Measurements from ENCODE around the gene CCDC69.

The CCDC69 gene

GRCh38 chr5:151225071-151225470 is 1.2 kb upstream of the CCDC69 start:
- Histone ChIP-seq H3K4me1 (ENCODE audit: control insufficient read depth in 1 of 2, insufficient read depth in 2 of 2, low read length in 2 of 2) (peaks cover 28 to 36% of the 10 kb centered on the region in 2 donors), H3K27ac (ENCODE audit: low read depth, low read length) (no peak overlapping the region), H3K27me3 (ENCODE audit: control insufficient read depth in 1 of 2, insufficient read depth in 2 of 2, low read length in 2 of 2) (no peaks in the 10 kb centered on the region), H3K4me3 (ENCODE audit: low read depth in 1 of 2, low read length in 2 of 2) (no peak overlapping the region), H3K36me3 (ENCODE audit: control insufficient read depth in 1 of 2, insufficient read depth in 2 of 2, low read length in 2 of 2) (no peaks in the 10 kb centered on the region), H3K9me3 (ENCODE audit: control insufficient read depth in 1 of 2, low read length in 2 of 2) (no peaks in the 10 kb centered on the region), H3K9ac (ENCODE audit: low read depth in 1 of 2, low read length in 2 of 2) (no peak overlapping the region)

- Histone ChIP-seq H3K4me3 (ENCODE audit: low read depth in 1 of 2, low read length in 2 of 2) (peak overlapping the region; percentile 80 to 86), H3K27ac (ENCODE audit: low read depth, low read length) (no peak overlapping the region), H3K36me3 (ENCODE audit: control insufficient read depth in 1 of 2, insufficient read depth in 2 of 2, low read length in 2 of 2) (no peaks in the 10 kb centered on the region), H3K9ac (ENCODE audit: low read depth in 1 of 2, low read length in 2 of 2) (peak overlapping the region in 1 of 2 donors; percentile 68), H3K9me3 (ENCODE audit: control insufficient read depth in 1 of 2, low read length in 2 of 2) (no peaks in the 10 kb centered on the region), H3K27me3 (ENCODE audit: control insufficient read depth in 1 of 2, insufficient read depth in 2 of 2, low read length in 2 of 2) (no peaks in the 10 kb centered on the region), H3K4me1 (ENCODE audit: control insufficient read depth in 1 of 2, insufficient read depth in 2 of 2, low read length in 2 of 2) (peaks cover 28 to 36% of the 10 kb centered on the region in 2 donors)
These were observed 480 bp upstream of the CCDC69 start for GRCh38 chr5:151224372-151224771.

GRCh38 chr5:151222790-151223446 is 974 bp downstream of the CCDC69 start:
- H3K4me3 ChIP-seq (ENCODE audit: low read depth in 1 of 2, low read length in 2 of 2): peak overlapping the region; percentile 80 to 86
- no peaks in the 10 kb centered on the region for H3K9me3 ChIP-seq (ENCODE audit: control insufficient read depth in 1 of 2, low read length in 2 of 2)
- H3K27me3 ChIP-seq (ENCODE audit: control insufficient read depth in 1 of 2, insufficient read depth in 2 of 2, low read length in 2 of 2): no peaks in the 10 kb centered on the region
- peaks cover 28 to 45% of the 10 kb centered on the region in 2 donors for H3K4me1 ChIP-seq (ENCODE audit: control insufficient read depth in 1 of 2, insufficient read depth in 2 of 2, low read length in 2 of 2)
- no peaks in the 10 kb centered on the region for H3K36me3 ChIP-seq (ENCODE audit: control insufficient read depth in 1 of 2, insufficient read depth in 2 of 2, low read length in 2 of 2)
- peak overlapping the region; percentile 68 for H3K27ac ChIP-seq (ENCODE audit: low read depth, low read length)
- H3K9ac ChIP-seq (ENCODE audit: low read depth in 1 of 2, low read length in 2 of 2): peak overlapping the region; percentile 68 to 74

GRCh38 chr5:151222054-151222789 is 1.7 kb downstream of the CCDC69 start:
- Histone ChIP-seq H3K4me3 (ENCODE audit: low read depth in 1 of 2, low read length in 2 of 2) (peak overlapping the region; percentile 80 to 86), H3K4me1 (ENCODE audit: control insufficient read depth in 1 of 2, insufficient read depth in 2 of 2, low read length in 2 of 2) (peaks cover 28 to 46% of the 10 kb centered on the region in 2 donors), H3K27me3 (ENCODE audit: control insufficient read depth in 1 of 2, insufficient read depth in 2 of 2, low read length in 2 of 2) (no peaks in the 10 kb centered on the region), H3K9me3 (ENCODE audit: control insufficient read depth in 1 of 2, low read length in 2 of 2) (no peaks in the 10 kb centered on the region), H3K36me3 (ENCODE audit: control insufficient read depth in 1 of 2, insufficient read depth in 2 of 2, low read length in 2 of 2) (no peaks in the 10 kb centered on the region), H3K27ac (ENCODE audit: low read depth, low read length) (no peak overlapping the region), H3K9ac (ENCODE audit: low read depth in 1 of 2, low read length in 2 of 2) (peak overlapping the region; percentile 68 to 74)

- Histone ChIP-seq H3K27ac (ENCODE audit: low read depth, low read length) (no peak overlapping the region), H3K9me3 (ENCODE audit: control insufficient read depth in 1 of 2, low read length in 2 of 2) (no peaks in the 10 kb centered on the region), H3K27me3 (ENCODE audit: control insufficient read depth in 1 of 2, insufficient read depth in 2 of 2, low read length in 2 of 2) (no peaks in the 10 kb centered on the region), H3K4me3 (ENCODE audit: low read depth in 1 of 2, low read length in 2 of 2) (peak overlapping the region; percentile 80 to 86), H3K36me3 (ENCODE audit: control insufficient read depth in 1 of 2, insufficient read depth in 2 of 2, low read length in 2 of 2) (no peaks in the 10 kb centered on the region), H3K9ac (ENCODE audit: low read depth in 1 of 2, low read length in 2 of 2) (peak overlapping the region; percentile 68 to 74), H3K4me1 (ENCODE audit: control insufficient read depth in 1 of 2, insufficient read depth in 2 of 2, low read length in 2 of 2) (peaks cover 28 to 46% of the 10 kb centered on the region in 2 donors)
These were observed 2.3 kb downstream of the CCDC69 start for GRCh38 chr5:151221574-151221973.

GRCh38 chr5:151219789-151220188 is 4.1 kb downstream of the CCDC69 start:
- Histone ChIP-seq H3K4me3 (ENCODE audit: low read depth in 1 of 2, low read length in 2 of 2) (no peak overlapping the region), H3K9ac (ENCODE audit: low read depth in 1 of 2, low read length in 2 of 2) (no peak overlapping the region), H3K27ac (ENCODE audit: low read depth, low read length) (no peak overlapping the region), H3K4me1 (ENCODE audit: control insufficient read depth in 1 of 2, insufficient read depth in 2 of 2, low read length in 2 of 2) (peaks cover 38 to 57% of the 10 kb centered on the region in 2 donors), H3K9me3 (ENCODE audit: control insufficient read depth in 1 of 2, low read length in 2 of 2) (no peaks in the 10 kb centered on the region), H3K36me3 (ENCODE audit: control insufficient read depth in 1 of 2, insufficient read depth in 2 of 2, low read length in 2 of 2) (no peaks in the 10 kb centered on the region), H3K27me3 (ENCODE audit: control insufficient read depth in 1 of 2, insufficient read depth in 2 of 2, low read length in 2 of 2) (no peaks in the 10 kb centered on the region)

GRCh38 chr5:151219138-151219537 is 4.8 kb downstream of the CCDC69 start:
- no peak overlapping the region for H3K9ac ChIP-seq (ENCODE audit: low read depth in 1 of 2, low read length in 2 of 2)
- H3K27me3 ChIP-seq (ENCODE audit: control insufficient read depth in 1 of 2, insufficient read depth in 2 of 2, low read length in 2 of 2): no peaks in the 10 kb centered on the region
- H3K9me3 ChIP-seq (ENCODE audit: control insufficient read depth in 1 of 2, low read length in 2 of 2): no peaks in the 10 kb centered on the region
- H3K27ac ChIP-seq (ENCODE audit: low read depth, low read length): no peak overlapping the region
- peaks cover 38 to 58% of the 10 kb centered on the region in 2 donors for H3K4me1 ChIP-seq (ENCODE audit: control insufficient read depth in 1 of 2, insufficient read depth in 2 of 2, low read length in 2 of 2)
- no peaks in the 10 kb centered on the region for H3K36me3 ChIP-seq (ENCODE audit: control insufficient read depth in 1 of 2, insufficient read depth in 2 of 2, low read length in 2 of 2)
- H3K4me3 ChIP-seq (ENCODE audit: low read depth in 1 of 2, low read length in 2 of 2): no peak overlapping the region

- H3K4me3 ChIP-seq (ENCODE audit: low read depth in 1 of 2, low read length in 2 of 2): no peak overlapping the region
- H3K36me3 ChIP-seq (ENCODE audit: control insufficient read depth in 1 of 2, insufficient read depth in 2 of 2, low read length in 2 of 2): no peaks in the 10 kb centered on the region
- no peak overlapping the region for H3K27ac ChIP-seq (ENCODE audit: low read depth, low read length)
- H3K27me3 ChIP-seq (ENCODE audit: control insufficient read depth in 1 of 2, insufficient read depth in 2 of 2, low read length in 2 of 2): no peaks in the 10 kb centered on the region
- peaks cover 43 to 58% of the 10 kb centered on the region in 2 donors for H3K4me1 ChIP-seq (ENCODE audit: control insufficient read depth in 1 of 2, insufficient read depth in 2 of 2, low read length in 2 of 2)
- no peak overlapping the region for H3K9ac ChIP-seq (ENCODE audit: low read depth in 1 of 2, low read length in 2 of 2)
- no peaks in the 10 kb centered on the region for H3K9me3 ChIP-seq (ENCODE audit: control insufficient read depth in 1 of 2, low read length in 2 of 2)
These were observed 5.7 kb downstream of the CCDC69 start for GRCh38 chr5:151218177-151218576.

- Histone ChIP-seq H3K27me3 (ENCODE audit: control insufficient read depth in 1 of 2, insufficient read depth in 2 of 2, low read length in 2 of 2) (no peaks in the 10 kb centered on the region), H3K4me1 (ENCODE audit: control insufficient read depth in 1 of 2, insufficient read depth in 2 of 2, low read length in 2 of 2) (peaks cover 35 to 57% of the 10 kb centered on the region in 2 donors), H3K9me3 (ENCODE audit: control insufficient read depth in 1 of 2, low read length in 2 of 2) (no peaks in the 10 kb centered on the region), H3K27ac (ENCODE audit: low read depth, low read length) (no peak overlapping the region), H3K9ac (ENCODE audit: low read depth in 1 of 2, low read length in 2 of 2) (no peak overlapping the region), H3K4me3 (ENCODE audit: low read depth in 1 of 2, low read length in 2 of 2) (no peak overlapping the region), H3K36me3 (ENCODE audit: control insufficient read depth in 1 of 2, insufficient read depth in 2 of 2, low read length in 2 of 2) (no peaks in the 10 kb centered on the region)
These were observed 7.1 kb downstream of the CCDC69 start for GRCh38 chr5:151216781-151217180.

- H3K27ac ChIP-seq (ENCODE audit: low read depth, low read length): peak overlapping the region; percentile 53
- H3K4me1 ChIP-seq (ENCODE audit: control insufficient read depth in 1 of 2, insufficient read depth in 2 of 2, low read length in 2 of 2): peaks cover 28 to 54% of the 10 kb centered on the region in 2 donors
- H3K9me3 ChIP-seq (ENCODE audit: control insufficient read depth in 1 of 2, low read length in 2 of 2): no peaks in the 10 kb centered on the region
These were observed 8.4 kb downstream of the CCDC69 start for GRCh38 chr5:151215546-151215880.

More at GRCh38 chr5:151215546-151215880, 8.4 kb downstream of the CCDC69 start:
- Histone ChIP-seq H3K27me3 (ENCODE audit: control insufficient read depth in 1 of 2, insufficient read depth in 2 of 2, low read length in 2 of 2) (no peaks in the 10 kb centered on the region), H3K4me3 (ENCODE audit: low read depth in 1 of 2, low read length in 2 of 2) (no peak overlapping the region), H3K36me3 (ENCODE audit: control insufficient read depth in 1 of 2, insufficient read depth in 2 of 2, low read length in 2 of 2) (no peaks in the 10 kb centered on the region), H3K9ac (ENCODE audit: low read depth in 1 of 2, low read length in 2 of 2) (peak overlapping the region in 1 of 2 donors; percentile 19)

All from duodenal mucosa (tissue), 2 donors.